PFSK-1 (cell line): ENCODE data around the gene C2CD2L.

ENCODE experiments used
- FOXP2 ChIP-seq: optimal IDR thresholded peaks from 2 replicates; pipeline ENCODE3; 2011; ENCODE audit warnings: borderline replicate concordance, control low read depth, inconsistent platforms; ENCODE audit not compliant: insufficient read depth; ENCODE audit errors: extremely low read length, extremely low read depth
- POLR2AphosphoS5 ChIP-seq: IDR thresholded peaks from 2 replicates; pipeline ENCODE4 v1.6.1; 2012; ENCODE audit warnings: low read depth, mild to moderate bottlenecking, control low read depth, low read length, moderate library complexity
- REST ChIP-seq, 2 experiments: IDR thresholded peaks; 2 replicates each; pipeline versions ENCODE4 v1.6.1 to v1.8.0; 2011 to 2012; ENCODE audit warnings: low read depth in 2 of 2, low read length in 2 of 2, control low read depth in 1 of 2, inconsistent platforms in 1 of 2, mild to moderate bottlenecking in 1 of 2, moderate library complexity in 1 of 2; ENCODE audit not compliant: insufficient read depth in 1 of 2
- SIN3A ChIP-seq: IDR thresholded peaks from 2 replicates; pipeline ENCODE4 v1.6.1; 2012; ENCODE audit warnings: mild to moderate bottlenecking, low read length, moderate library complexity, borderline replicate concordance; ENCODE audit not compliant: insufficient read depth
- TAF1 ChIP-seq: IDR thresholded peaks from 2 replicates; pipeline ENCODE4 v1.6.1; 2012; ENCODE audit warnings: low read length, control low read depth, borderline replicate concordance; ENCODE audit not compliant: insufficient read depth

Gene C2CD2L

GRCh38 chr11:119121008-119121810 is 14.1 kb downstream of the C2CD2L start, which contains the start of gene HINFP:
Gene HINFP, plus strand, starts transcription at chr11:119121580. Its CDS starts 5,365 bp downstream, at chr11:119126945.
- peak; percentile 78 for TF ChIP-seq FOXP2
- TF ChIP-seq SIN3A = peak; percentile 85; the same call in 1 of the 2 replicates
- TF ChIP-seq POLR2AphosphoS5 = peak; percentile 92
- peak; percentile 64; the same call in 1 of the 2 replicates for TF ChIP-seq TAF1
- TF ChIP-seq REST (IDR thresholded peaks at IDR 0.05; ENCODE audit: insufficient read depth in 1 of 2, low read depth in 2 of 2, low read length in 2 of 2) = no peak; a peak in 1 of 4 replicates

- TF ChIP-seq REST (IDR thresholded peaks at IDR 0.05; ENCODE audit: insufficient read depth in 1 of 2, low read depth in 2 of 2, low read length in 2 of 2) (no peak), TAF1 (no peak), POLR2AphosphoS5 (no peak), SIN3A (no peak), FOXP2 (no peak)
These were observed 14.6 kb downstream of the C2CD2L start for GRCh38 chr11:119121811-119122124.

GRCh38 chr11:119125821-119126220 is 18.7 kb downstream of the C2CD2L start:
- TF ChIP-seq TAF1 (no peak), REST (IDR thresholded peaks at IDR 0.05; ENCODE audit: insufficient read depth in 1 of 2, low read depth in 2 of 2, low read length in 2 of 2) (no peak), POLR2AphosphoS5 (no peak), SIN3A (no peak), FOXP2 (no peak)

- TF ChIP-seq POLR2AphosphoS5 (no peak), REST (IDR thresholded peaks at IDR 0.05; ENCODE audit: insufficient read depth in 1 of 2, low read depth in 2 of 2, low read length in 2 of 2) (no peak), SIN3A (no peak), FOXP2 (no peak), TAF1 (no peak)
These were observed 19.6 kb downstream of the C2CD2L start for GRCh38 chr11:119126675-119127268.
